Loucy (cell line): ENCODE results near the gene TBX10.
"Not testable (repeated sequence)": the region's sequence is repeated elsewhere in the genome, so short reads cannot be mapped to it uniquely, and the experiment has no call there.

Source experiments
- H2AFZ ChIP-seq: fragments of 200-600 bp; sonication (generic); 2 replicates; pipeline ENCODE4 v1.6.0; 2016; ENCODE audit warnings: antibody characterized with exemption, mild to moderate bottlenecking, low read length, moderate library complexity
- H3F3A ChIP-seq: fragments of 200-600 bp; 2 replicates; pipeline ENCODE4 v1.6.0; 2016; ENCODE audit warnings: antibody characterized with exemption, low read depth, mild to moderate bottlenecking
- H3K27me3 ChIP-seq: fragments of 200-600 bp; sonication (generic); 2 replicates; pipeline ENCODE4 v1.6.1; 2014; ENCODE audit warnings: low read length, mild to moderate bottlenecking; ENCODE audit not compliant: insufficient read depth, poor library complexity, severe bottlenecking
- H3K36me3 ChIP-seq: fragments of 200-600 bp; sonication (generic); 2 replicates; pipeline ENCODE4 v1.6.1; 2016; ENCODE audit warnings: low read length; ENCODE audit not compliant: insufficient read depth
- H3K4me1 ChIP-seq: fragments of 200-600 bp; sonication (generic); 2 replicates; pipeline ENCODE4 v1.5.1; 2014; ENCODE audit warnings: low read length, mild to moderate bottlenecking; ENCODE audit not compliant: insufficient read depth, poor library complexity, severe bottlenecking
- H3K4me2 ChIP-seq: fragments of 200-600 bp; sonication (generic); 2 replicates; pipeline ENCODE4 v1.6.0; 2014; ENCODE audit warnings: antibody characterized with exemption, low read length, low read depth, mild to moderate bottlenecking; ENCODE audit not compliant: poor library complexity, severe bottlenecking
- H3K4me3 ChIP-seq: fragments of 200-600 bp; sonication (generic); 2 replicates; pipeline ENCODE4 v1.5.1; 2014; ENCODE audit warnings: low read length, mild to moderate bottlenecking, mixed read lengths; ENCODE audit not compliant: poor library complexity, severe bottlenecking
- H3K79me2 ChIP-seq: fragments of 200-600 bp; sonication (generic); 2 replicates; pipeline ENCODE4 v1.6.1; 2014; ENCODE audit warnings: low read length; ENCODE audit not compliant: insufficient read depth
- H3K9ac ChIP-seq: fragments of 200-600 bp; sonication (generic); 2 replicates; pipeline ENCODE4 v1.6.0; 2014; ENCODE audit warnings: mild to moderate bottlenecking, low read depth, low read length, moderate library complexity; ENCODE audit not compliant: poor library complexity, severe bottlenecking
- H3K9me2 ChIP-seq: fragments of 200-600 bp; sonication (generic); replicated peaks from 2 replicates; pipeline ENCODE4 v1.6.1; 2016; ENCODE audit warnings: low read depth, low read length, mixed read lengths
- H3K9me3 ChIP-seq: fragments of 200-600 bp; sonication (generic); 2 replicates; pipeline ENCODE4 v1.6.1; 2014; ENCODE audit warnings: mild to moderate bottlenecking, antibody characterized with exemption, low read length, low read depth; ENCODE audit not compliant: insufficient read depth
- H4K20me1 ChIP-seq: fragments of 200-600 bp; sonication (generic); 2 replicates; pipeline ENCODE4 v1.6.0; 2014; ENCODE audit warnings: antibody characterized with exemption, low read length, mild to moderate bottlenecking; ENCODE audit not compliant: insufficient read depth, poor library complexity, severe bottlenecking
- EZH2phosphoT487 ChIP-seq: fragments of 200-600 bp; IDR thresholded peaks from 2 replicates; pipeline ENCODE4 v1.6.1; 2018; ENCODE audit warnings: antibody characterized with exemption, mild to moderate bottlenecking, moderate library complexity, borderline replicate concordance
- TF ChIP-seq, protein P1 (sequence below): fragments of 200-600 bp; sonication (generic); conservative IDR thresholded peaks from 2 replicates; pipeline ENCODE4 v1.5.1; 2014; ENCODE audit warnings: mild to moderate bottlenecking, antibody characterized with exemption, low read length

TBX10 gene

GRCh38 chr11:67640758-67641337, 1.3 kb upstream of the TBX10 start:
- no peak overlapping the region for H3K4me2 ChIP-seq
- no peaks in the 10 kb centered on the region for H3K9me3 ChIP-seq
- peaks cover 15% of the 10 kb centered on the region for H3K4me1 ChIP-seq
- no peak overlapping the region for H3K4me3 ChIP-seq
- H3F3A ChIP-seq: 0 out of 2 replicates have a peak, but pooled peaks cover 3% of the 10 kb centered on the region
- H2AFZ ChIP-seq: no peak overlapping the region
- no peaks in the 10 kb centered on the region for H4K20me1 ChIP-seq
- H3K9ac ChIP-seq: no peak overlapping the region
- H3K79me2 ChIP-seq: no peaks in the 10 kb centered on the region
- H3K36me3 ChIP-seq: no peaks in the 10 kb centered on the region
- H3K27me3 ChIP-seq: no peaks in the 10 kb centered on the region
- no peaks in the 10 kb centered on the region for H3K9me2 ChIP-seq
- no peak for TF ChIP-seq EZH2phosphoT487
- TF ChIP-seq, protein P1, sequence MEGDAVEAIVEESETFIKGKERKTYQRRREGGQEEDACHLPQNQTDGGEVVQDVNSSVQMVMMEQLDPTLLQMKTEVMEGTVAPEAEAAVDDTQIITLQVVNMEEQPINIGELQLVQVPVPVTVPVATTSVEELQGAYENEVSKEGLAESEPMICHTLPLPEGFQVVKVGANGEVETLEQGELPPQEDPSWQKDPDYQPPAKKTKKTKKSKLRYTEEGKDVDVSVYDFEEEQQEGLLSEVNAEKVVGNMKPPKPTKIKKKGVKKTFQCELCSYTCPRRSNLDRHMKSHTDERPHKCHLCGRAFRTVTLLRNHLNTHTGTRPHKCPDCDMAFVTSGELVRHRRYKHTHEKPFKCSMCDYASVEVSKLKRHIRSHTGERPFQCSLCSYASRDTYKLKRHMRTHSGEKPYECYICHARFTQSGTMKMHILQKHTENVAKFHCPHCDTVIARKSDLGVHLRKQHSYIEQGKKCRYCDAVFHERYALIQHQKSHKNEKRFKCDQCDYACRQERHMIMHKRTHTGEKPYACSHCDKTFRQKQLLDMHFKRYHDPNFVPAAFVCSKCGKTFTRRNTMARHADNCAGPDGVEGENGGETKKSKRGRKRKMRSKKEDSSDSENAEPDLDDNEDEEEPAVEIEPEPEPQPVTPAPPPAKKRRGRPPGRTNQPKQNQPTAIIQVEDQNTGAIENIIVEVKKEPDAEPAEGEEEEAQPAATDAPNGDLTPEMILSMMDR: no peak

DNA sequence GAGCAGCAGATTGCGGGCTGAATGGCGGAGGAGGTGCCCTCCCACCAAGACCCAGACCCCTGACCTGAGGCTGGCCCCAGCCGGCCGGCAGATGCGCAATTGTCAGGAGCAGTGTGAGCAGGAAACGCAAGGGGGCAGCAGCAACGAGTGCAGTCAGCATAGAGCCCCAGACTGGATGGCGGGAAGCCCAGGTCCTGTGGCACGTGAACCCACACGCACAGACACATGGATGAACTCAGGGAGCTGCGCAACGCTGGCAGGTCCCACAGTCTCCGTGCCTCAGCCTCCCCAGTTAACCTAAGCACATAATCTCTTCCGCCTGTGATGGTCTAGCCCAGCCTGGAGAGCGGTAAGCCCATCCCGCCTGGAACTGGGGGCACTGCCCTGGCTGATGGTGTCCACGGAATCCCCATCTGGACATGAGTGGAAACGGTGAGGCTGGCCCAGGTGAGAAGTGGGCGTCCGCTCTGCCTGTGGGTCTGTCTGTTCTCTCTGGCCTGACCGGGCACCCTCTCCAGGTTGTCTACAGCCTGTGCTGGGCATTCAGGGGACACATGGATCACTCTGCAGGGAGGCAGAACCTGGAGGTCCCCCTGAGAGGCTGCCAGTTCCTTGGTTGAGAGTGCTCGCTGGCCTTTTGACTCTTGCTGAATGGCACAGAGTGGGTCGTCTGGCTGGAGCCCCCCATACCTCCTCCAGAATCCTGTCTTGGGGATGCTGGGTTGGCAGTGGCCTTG, 626 bp upstream of the TBX10 start:
- no peaks in the 10 kb centered on the region for H3K27me3 ChIP-seq
- no peaks in the 10 kb centered on the region for H3K79me2 ChIP-seq
- H4K20me1 ChIP-seq: no peaks in the 10 kb centered on the region
- no peaks in the 10 kb centered on the region for H3K9me3 ChIP-seq
- no peak overlapping the region for H2AFZ ChIP-seq
- H3F3A ChIP-seq: 0 out of 2 replicates have a peak, but pooled peaks cover 3% of the 10 kb centered on the region
- peaks cover 9% of the 10 kb centered on the region for H3K4me1 ChIP-seq
- no peaks in the 10 kb centered on the region for H3K36me3 ChIP-seq
- no peaks in the 10 kb centered on the region for H3K9me2 ChIP-seq
- TF ChIP-seq, protein P1: peak; percentile 39; the same call in 1 of the 2 replicates
- TF ChIP-seq EZH2phosphoT487: no peak
- no peak overlapping the region for H3K4me3 ChIP-seq
- no peak overlapping the region for H3K9ac ChIP-seq
- H3K4me2 ChIP-seq: no peak overlapping the region

DNA sequence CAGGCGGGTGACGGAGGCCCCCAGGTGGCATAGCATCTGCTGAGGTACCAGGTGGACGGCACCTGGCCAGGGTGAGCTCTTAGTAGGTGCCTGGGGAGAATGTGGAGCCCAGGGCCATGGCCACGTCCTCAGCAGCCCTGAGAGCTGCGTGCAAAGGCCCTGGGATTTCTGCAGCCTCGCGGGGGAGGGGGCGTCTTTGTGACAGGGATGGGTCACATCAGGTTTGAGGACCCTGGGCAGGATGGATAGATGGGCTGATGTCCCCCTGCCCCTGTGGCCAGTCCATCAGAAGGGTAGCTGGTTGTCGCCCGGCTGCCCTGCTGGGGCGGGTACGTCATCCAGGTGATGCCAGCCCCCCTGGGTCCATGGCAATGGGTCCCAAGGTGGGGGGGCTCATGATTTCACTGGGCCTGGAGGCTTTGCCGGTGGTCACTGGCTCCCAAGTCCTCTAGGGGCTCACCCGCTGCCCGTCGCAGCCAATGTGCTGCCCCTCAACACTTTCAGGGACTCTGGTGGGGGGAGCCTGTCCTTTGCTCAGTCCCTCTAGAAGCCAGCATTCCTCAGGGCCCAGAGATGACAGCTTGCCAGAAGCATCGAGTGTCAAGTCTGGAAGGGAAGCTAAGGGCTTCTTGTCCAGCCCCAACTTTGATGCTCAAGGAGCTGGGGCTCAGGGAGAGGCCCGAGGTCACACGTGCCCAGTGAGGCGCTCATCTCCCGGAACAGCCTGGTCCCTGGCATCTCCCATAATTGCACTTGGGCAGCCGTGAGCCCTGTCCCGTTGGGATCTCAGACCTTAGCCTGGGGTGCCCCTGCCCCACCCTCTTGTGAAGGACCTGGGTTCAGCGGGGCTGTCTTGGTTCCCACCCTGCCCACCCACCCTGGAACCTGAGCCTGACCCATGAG, 777 bp downstream of the TBX10 start:
- no peaks in the 10 kb centered on the region for H3K36me3 ChIP-seq
- H3K9me3 ChIP-seq: no peaks in the 10 kb centered on the region
- no peaks in the 10 kb centered on the region for H3K4me1 ChIP-seq
- H3K4me3 ChIP-seq: no peak overlapping the region
- no peak overlapping the region for H3K4me2 ChIP-seq
- H3K79me2 ChIP-seq: no peaks in the 10 kb centered on the region
- H3K9me2 ChIP-seq: no peaks in the 10 kb centered on the region
- no peak overlapping the region for H3K9ac ChIP-seq
- H4K20me1 ChIP-seq: no peaks in the 10 kb centered on the region
- TF ChIP-seq EZH2phosphoT487: no peak
- TF ChIP-seq, protein P1: no peak
- H3F3A ChIP-seq: 0 out of 2 replicates have a peak, but pooled peaks cover 3% of the 10 kb centered on the region
- H2AFZ ChIP-seq: no peak overlapping the region
- H3K27me3 ChIP-seq: no peaks in the 10 kb centered on the region

DNA sequence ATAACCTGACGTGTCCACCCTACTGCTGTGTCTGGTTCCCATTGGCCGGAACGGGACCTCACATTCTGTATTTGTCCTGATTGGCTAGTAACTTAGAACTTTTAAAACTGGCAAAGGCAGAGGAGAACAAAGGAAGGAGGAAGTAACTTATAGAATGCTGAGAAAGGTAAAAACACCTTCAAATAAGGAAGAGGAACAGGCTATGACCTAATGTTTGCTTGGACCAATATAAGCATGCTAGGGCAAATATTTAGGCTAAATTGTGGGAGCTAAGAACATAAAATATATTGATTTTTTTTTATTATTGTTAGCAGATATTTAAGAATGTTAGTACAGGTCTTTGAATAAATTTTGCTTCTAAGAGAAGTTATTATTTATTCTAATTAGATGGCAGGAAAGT, 2.1 kb downstream of the TBX10 start:
- H3K9me2 ChIP-seq, H3K36me3 ChIP-seq, H2AFZ ChIP-seq, H3F3A ChIP-seq, H3K9me3 ChIP-seq, H3K4me3 ChIP-seq, H3K79me2 ChIP-seq, H3K4me1 ChIP-seq, H3K27me3 ChIP-seq, H3K9ac ChIP-seq, H4K20me1 ChIP-seq, H3K4me2 ChIP-seq: not testable (repeated sequence)
